GM12865 (cell line): ENCODE results near the gene KAT2A.

Experiments
- DNase-seq: peaks from one replicate; pipeline ENCODE4 v3.0.0; 2010; ENCODE audit warnings: low read depth
- H3K4me3 ChIP-seq: 2 replicates; pipeline ENCODE4 v1.5.1; 2011; ENCODE audit warnings: mild to moderate bottlenecking, low read depth, low read length, control low read depth
- TF ChIP-seq, protein P1 (sequence below): IDR thresholded peaks from 2 replicates; pipeline ENCODE4 v1.5.1; 2011; ENCODE audit warnings: low read length, control low read depth, low read depth, inconsistent platforms; ENCODE audit not compliant: insufficient read depth; ENCODE audit errors: missing control alignments

Gene KAT2A

DNA sequence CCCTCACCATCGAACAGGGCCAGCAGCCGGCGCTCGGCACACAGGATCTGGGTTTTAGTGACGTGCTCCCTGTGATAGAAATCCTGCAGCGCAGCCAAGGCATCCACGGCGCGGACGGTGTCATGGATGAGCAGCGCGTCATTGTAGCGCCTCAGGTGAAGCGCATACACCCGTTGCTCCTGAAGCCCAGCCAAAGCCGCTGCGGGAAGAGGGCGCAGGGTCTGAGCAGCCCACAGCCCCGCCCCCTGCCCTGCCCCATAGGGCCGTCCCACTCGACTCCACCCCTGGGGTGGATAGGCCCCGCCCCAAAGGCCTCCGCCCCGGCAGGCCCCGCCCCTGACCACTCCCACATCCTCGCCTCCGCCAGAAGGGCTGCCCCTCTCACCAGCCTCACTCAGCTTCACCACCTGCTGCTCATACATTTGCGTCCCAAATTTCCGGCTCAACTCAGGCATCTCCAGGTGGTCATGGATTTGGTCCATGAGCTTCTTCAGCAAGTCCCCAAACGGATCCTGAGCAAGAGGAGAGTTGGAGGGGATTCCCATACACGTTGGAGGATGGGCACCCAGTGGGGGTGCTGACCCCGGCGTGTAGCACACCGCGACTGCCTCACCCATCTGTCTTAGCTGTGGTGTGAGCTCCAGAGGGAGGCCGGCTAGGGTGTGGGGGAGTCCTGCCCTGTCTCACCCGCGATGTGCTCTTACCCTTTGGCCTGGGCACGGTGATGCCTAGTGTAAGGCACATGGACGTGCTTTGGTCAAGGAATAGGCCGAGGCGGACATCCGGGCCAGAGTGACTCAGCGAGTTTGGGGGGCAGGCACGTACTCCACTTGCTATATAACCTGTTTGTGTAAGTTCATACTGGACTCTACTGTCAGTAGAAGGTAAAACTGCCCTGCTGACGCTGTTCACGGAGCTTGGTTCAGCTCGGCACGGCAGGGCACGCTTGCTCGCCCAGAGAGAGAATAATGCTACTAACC, 13.3 kb downstream of the KAT2A start:
- TF ChIP-seq, protein P1, sequence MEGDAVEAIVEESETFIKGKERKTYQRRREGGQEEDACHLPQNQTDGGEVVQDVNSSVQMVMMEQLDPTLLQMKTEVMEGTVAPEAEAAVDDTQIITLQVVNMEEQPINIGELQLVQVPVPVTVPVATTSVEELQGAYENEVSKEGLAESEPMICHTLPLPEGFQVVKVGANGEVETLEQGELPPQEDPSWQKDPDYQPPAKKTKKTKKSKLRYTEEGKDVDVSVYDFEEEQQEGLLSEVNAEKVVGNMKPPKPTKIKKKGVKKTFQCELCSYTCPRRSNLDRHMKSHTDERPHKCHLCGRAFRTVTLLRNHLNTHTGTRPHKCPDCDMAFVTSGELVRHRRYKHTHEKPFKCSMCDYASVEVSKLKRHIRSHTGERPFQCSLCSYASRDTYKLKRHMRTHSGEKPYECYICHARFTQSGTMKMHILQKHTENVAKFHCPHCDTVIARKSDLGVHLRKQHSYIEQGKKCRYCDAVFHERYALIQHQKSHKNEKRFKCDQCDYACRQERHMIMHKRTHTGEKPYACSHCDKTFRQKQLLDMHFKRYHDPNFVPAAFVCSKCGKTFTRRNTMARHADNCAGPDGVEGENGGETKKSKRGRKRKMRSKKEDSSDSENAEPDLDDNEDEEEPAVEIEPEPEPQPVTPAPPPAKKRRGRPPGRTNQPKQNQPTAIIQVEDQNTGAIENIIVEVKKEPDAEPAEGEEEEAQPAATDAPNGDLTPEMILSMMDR: no peak
- no peak overlapping the region for H3K4me3 ChIP-seq

DNA sequence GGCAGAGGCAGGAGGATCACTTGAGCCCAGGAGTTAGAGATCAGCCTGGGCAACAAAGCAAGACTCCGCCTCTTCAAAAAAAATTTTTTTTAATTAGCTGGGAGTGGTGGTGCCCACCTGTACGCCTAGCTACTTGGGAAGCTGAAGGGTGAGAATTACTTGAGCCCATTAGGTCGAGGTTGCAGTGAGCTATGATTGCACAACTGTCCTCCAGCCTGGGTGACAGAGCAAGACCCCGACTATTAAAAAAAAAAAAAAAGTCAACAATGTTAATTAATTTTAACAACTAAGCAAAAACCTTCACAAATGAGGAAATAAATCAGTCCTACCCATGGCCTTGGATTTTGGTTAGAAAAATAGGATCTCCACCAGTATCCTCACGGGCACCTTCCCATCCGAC, 14.0 kb downstream of the KAT2A start:
- TF ChIP-seq, protein P1: no peak
- no peak for DNase-seq
- H3K4me3 ChIP-seq: no peak overlapping the region

More for the DNA sequence above, 13.3 kb downstream of the KAT2A start:
- peak; percentile 87 for DNase-seq

DNA sequence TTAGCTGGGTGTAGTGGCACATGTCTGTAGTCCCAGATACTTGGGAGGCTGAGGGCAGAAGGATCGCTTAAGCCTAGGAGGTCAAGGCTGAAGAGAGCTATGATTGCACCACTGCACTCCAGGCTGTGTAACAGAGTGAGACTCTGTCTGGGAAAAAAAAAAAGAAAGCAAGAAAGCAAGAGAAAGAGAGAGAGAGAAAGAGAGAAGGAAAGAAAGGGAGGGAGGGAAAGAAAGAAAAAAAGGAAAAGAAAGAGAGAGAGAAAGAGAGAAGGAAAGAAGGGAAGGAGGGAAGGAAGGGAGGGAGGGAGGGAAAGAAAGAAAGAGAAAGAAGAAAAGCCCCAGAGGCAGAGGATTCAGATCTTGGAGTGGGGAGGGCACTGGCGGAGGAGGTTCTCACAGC, 15.2 kb downstream of the KAT2A start:
- no peak overlapping the region for H3K4me3 ChIP-seq
- TF ChIP-seq, protein P1: no peak
- DNase-seq: no peak

DNA sequence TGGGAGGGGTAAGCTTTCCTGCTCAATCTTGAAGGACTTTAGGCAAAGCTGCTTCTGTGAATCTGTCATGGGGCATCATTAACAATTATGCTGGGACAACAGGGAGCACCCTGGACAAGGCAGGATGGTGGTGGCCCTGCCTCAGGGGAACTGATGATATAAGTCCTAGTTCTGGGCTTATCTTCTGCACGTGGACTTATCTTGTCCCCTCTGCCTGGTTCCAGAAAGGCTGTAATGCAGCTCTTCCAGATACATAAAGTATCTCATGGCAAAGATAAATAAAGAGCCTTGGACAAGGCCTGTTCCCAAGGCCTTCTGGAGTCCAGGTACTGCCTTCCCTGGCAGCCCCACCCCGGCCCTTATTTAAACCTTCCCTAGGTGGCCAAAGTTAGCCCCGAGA, 16.9 kb downstream of the KAT2A start:
- H3K4me3 ChIP-seq: no peak overlapping the region
- DNase-seq: no peak
- TF ChIP-seq, protein P1: no peak

DNA sequence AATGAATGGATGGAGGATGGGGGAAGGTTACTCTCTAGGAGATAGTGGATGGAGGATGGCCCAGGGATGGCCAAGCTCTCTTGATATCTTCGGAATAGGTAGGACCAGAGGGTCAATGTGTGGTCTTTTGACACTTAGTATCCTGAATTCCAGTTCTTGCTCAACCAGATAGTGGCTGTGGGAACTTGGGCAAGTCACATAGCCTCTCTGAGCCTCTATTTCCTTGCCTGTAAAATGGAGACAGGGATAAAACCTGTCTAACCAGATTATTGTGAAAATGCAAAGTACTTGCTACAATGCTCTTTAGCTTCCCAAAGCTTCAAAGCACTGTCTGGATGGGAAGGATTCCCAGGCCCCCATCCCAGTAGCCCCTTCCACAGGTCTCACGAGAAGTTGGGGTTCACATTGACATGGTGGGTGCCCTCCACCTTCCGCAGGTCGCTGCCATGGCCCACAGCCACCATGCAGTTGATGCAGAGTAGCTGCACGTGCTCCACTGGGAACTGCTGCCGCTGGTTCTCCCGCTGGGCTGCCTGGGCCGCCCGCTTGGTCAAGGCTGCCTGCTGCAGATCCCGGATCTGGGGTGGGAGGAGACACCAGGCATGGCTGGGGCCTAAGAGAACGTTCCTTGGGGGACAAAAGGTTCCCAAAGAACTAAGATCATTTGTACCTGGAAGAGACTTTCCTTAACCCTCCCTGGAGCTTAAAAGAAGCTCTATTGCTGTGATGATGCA, 17.8 kb downstream of the KAT2A start:
- no peak for DNase-seq
- TF ChIP-seq, protein P1: no peak

DNA sequence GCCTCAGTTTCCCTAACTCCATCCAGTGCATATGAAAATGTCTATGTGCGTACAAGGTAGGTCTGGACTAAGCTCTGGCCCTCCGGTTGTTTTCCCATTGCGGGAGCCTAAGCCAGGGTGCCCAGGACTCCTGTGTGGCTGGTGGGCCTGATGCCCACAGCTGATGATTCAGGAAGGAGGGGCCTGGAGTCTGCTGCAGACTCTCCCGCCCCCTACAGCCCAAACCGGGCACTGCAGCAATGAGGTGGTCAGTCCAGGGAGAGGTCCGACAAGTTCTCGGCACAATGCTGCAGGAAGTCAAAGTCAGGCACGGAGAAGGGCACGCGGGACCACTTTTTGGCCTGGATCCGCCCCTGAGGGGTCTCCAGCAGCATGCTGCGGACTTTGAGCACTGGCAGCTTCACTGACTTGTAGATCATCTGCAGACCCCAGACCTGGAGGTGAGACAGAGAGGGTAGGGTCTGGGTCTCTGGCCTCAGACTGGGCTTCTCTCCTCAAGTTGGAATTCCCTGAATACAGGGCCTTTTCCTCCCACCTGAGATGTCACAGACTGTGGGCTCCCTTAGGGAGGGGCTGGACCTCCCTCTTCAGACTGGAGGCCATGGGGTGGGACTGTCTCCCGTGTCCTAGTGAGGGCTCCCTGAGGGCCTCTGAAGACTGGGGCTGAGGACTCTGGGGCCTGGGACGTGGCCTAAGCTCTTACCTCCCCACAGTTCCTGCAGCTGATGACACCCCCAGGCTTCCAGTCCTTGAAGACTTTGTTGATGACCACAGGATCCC, 19.5 kb downstream of the KAT2A start:
- DNase-seq: peak; percentile 76
- H3K4me3 ChIP-seq: no peak overlapping the region
- TF ChIP-seq, protein P1: peak; percentile 93

More for the DNA sequence above, 17.8 kb downstream of the KAT2A start:
- H3K4me3 ChIP-seq: no peak overlapping the region
